T-cell (primary cell): Measurements from ENCODE around the gene SIM2. TPM values are rescaled to one million over a fixed set of nuclear protein-coding genes. Genes with fewer than 3 reads are reported as not detected.
A peak's percentile ranks its signal among the peaks of the same experiment; 100 is the strongest.

Experiments
- ATAC-seq, 4 experiments: fragments of 200-7000 bp in 3 of 4; fragments of 150-1000 bp in 1 of 4; cut with Tn5 transposase; replicated peaks in 1 of 4; 1 replicate in 3 of 4; 2 replicates in 1 of 4; pipeline ENCODE4 v1.10.0; 2021; ENCODE audit warnings: moderate library complexity in 3 of 4, mild to moderate bottlenecking in 2 of 4, moderate number of reproducible peaks in 1 of 4
- CTCF ChIA-PET, 2 donors: fragments of 300-600 bp; sonication (Branson Sonifier 250); formaldehyde crosslinking; loops; one replicate each; lab custom pipeline; 2022; ENCODE audit warnings: antibody characterized with exemption in 2 of 2; lab: Charles Lee
- POLR2A ChIA-PET, 2 donors: fragments of 300-600 bp; sonication (Branson Sonifier 250); formaldehyde crosslinking; loops; one replicate each; lab custom pipeline; 2022; ENCODE audit warnings: antibody characterized with exemption in 2 of 2; lab: Charles Lee
- DNase-seq, 35 experiments: peaks; one replicate each; pipeline versions ENCODE4 v3.0.0 to v3.0.0-alpha.2; 2013 to 2023
- H3K27ac ChIP-seq: one replicate; pipeline ENCODE4 v1.5.1; 2013; ENCODE audit warnings: low read length
- H3K27me3 ChIP-seq, 2 experiments: replicated peaks in 1 of 2; 1 replicate in 1 of 2; 2 replicates in 1 of 2; pipeline versions ENCODE4 v1.6.1 to v1.7.0; 2013; ENCODE audit warnings: low read length in 1 of 2, mixed read lengths in 1 of 2; ENCODE audit not compliant: control insufficient read depth in 2 of 2, insufficient read depth in 2 of 2; ENCODE audit errors: extremely low read depth in 1 of 2
- H3K36me3 ChIP-seq, 2 donors: 1 replicate in 1 of 2; 2 replicates in 1 of 2; pipeline versions ENCODE4 v1.6.1 to v1.7.0; 2013; ENCODE audit warnings: low read length in 1 of 2; ENCODE audit not compliant: control insufficient read depth in 2 of 2, insufficient read depth in 1 of 2; ENCODE audit errors: extremely low read depth in 1 of 2
- H3K4me1 ChIP-seq, 2 experiments: 1 replicate in 1 of 2; 2 replicates in 1 of 2; pipeline versions ENCODE4 v1.6.1 to v1.7.0; 2013; ENCODE audit warnings: low read length in 2 of 2, mixed read lengths in 1 of 2; ENCODE audit not compliant: insufficient read depth in 2 of 2, control insufficient read depth in 1 of 2; ENCODE audit errors: extremely low read depth in 1 of 2
- H3K4me3 ChIP-seq, 2 donors: 1 replicate in 1 of 2; 2 replicates in 1 of 2; pipeline versions ENCODE4 v1.5.1 to v1.7.0; 2013; ENCODE audit warnings: mild to moderate bottlenecking in 2 of 2, low read length in 1 of 2, moderate library complexity in 1 of 2; ENCODE audit not compliant: control insufficient read depth in 1 of 2; ENCODE audit errors: extremely low read depth in 1 of 2
- H3K9me3 ChIP-seq: 2 replicates; pipeline ENCODE4 v1.7.0; 2013
- H3K27ac Mint-ChIP-seq, 2 donors: one replicate each; pipeline ENCODE4 v1.8.0; 2020 to 2021; ENCODE audit warnings: mild to moderate bottlenecking in 2 of 2, mixed read lengths in 2 of 2
- H3K27me3 Mint-ChIP-seq, 2 donors: one replicate each; pipeline ENCODE4 v1.8.0; 2021 to 2022; ENCODE audit warnings: mixed read lengths in 2 of 2
- H3K36me3 Mint-ChIP-seq: one replicate; pipeline ENCODE4 v1.8.0; 2021; ENCODE audit warnings: mixed read lengths
- H3K4me1 Mint-ChIP-seq, 3 donors: one replicate each; pipeline ENCODE4 v1.8.0; 2020 to 2022; ENCODE audit warnings: mixed read lengths in 3 of 3, mild to moderate bottlenecking in 1 of 3
- H3K4me3 Mint-ChIP-seq, 3 donors: one replicate each; pipeline ENCODE4 v1.8.0; 2020 to 2022; ENCODE audit warnings: mild to moderate bottlenecking in 3 of 3, mixed read lengths in 3 of 3, moderate library complexity in 3 of 3
- H3K9me3 Mint-ChIP-seq, 3 donors: one replicate each; pipeline ENCODE4 v1.8.0; 2020 to 2022; ENCODE audit warnings: mixed read lengths in 3 of 3
- WGBS: methylation state at CpG from one replicate; pipeline ENCODE4 v1.1.5; 2013; ENCODE audit warnings: missing lambda C conversion rate; ENCODE audit not compliant: insufficient coverage; 5-methylcytosine and 5-hydroxymethylcytosine counted together
- total RNA-seq, 35 experiments: library from RNA in 6 of 35; stranded (reverse) in 6 of 35; fragments of 120-200 nt in 1 of 35; gene quantifications; one replicate each; pipeline versions ENCODE4 v1.2.1 to v1.2.4 and lab custom pipeline; 2013 to 2026

The SIM2 gene
- total RNA-seq, 5 donors from 2014 or later (not counting 1 experiment from before 2014, with no cell fraction given) = 0.10 to 0.16 (median 0.12) TPM; not detected in 2

DNA sequence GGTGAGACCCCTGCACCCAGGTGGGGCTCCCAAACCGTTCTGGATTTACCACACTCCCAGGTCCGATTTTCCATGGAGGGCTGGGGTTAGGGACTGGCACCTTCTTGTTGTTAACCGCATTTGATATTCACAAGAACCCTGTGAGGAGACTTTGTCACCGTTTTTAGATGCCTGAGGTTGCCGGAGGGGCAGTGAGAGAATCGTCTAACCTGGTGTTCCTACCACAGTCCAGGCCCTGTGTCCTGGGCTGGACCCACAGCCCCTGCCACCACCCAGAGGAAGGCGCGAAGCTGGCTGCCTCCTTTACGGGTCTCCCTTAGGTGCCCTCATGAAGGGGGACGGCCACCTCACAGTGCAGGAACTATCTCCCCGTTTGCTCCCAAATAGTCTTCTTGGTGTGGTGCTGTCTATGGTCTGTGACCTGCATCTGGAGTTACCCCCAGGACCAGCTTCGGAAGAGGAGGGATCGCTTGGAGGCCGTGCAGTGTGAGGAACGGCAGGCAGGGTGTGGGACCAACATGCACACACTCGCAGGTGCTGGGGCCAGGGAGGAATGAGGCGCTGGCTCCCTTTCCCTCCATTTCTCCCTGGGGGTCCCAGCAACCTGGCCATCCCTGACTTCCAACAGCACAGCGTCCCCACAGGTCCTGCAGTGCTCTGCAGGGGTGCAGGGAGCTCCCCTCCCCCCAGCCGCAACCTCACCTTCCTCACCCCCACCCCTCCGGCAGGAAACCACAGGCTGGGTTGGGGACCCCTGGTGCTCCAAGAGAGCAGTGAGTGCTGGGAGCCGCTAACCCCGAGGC lies 7.0 kb downstream of the SIM2 start:
- H3K4me3 ChIP-seq = peak overlapping the region in 1 of 2 donors; percentile 44
- H3K4me3 Mint-ChIP-seq = peak overlapping the region in 1 of 3 donors; percentile 77
- H3K9me3 ChIP-seq = no peaks in the 10 kb centered on the region
- WGBS = 11% methylated on average over 10 of the region's 22 CpGs
- H3K27me3 Mint-ChIP-seq = peaks cover 68 to 80% of the 10 kb centered on the region in 2 donors
- ChIA-PET CTCF (no interaction called here), POLR2A (no interaction called here)
- DNase-seq = peak in 2 of 35 experiments; percentile 12 to 13
- H3K9me3 Mint-ChIP-seq = no peaks in the 10 kb centered on the region
- peaks cover 27 to 97% of the 10 kb centered on the region in 2 experiments for H3K27me3 ChIP-seq
- no peaks in the 10 kb centered on the region for H3K36me3 ChIP-seq
- peaks cover 37 to 53% (median 53%) of the 10 kb centered on the region in 3 donors for H3K4me1 Mint-ChIP-seq
- ATAC-seq = peak in 1 of 4 experiments; percentile 57
- peak overlapping the region in 1 of 2 donors; percentile 43 for H3K27ac Mint-ChIP-seq
- H3K27ac ChIP-seq = no peak overlapping the region
- H3K4me1 ChIP-seq = peaks cover 7 to 71% of the 10 kb centered on the region in 2 experiments
- H3K36me3 Mint-ChIP-seq = no peaks in the 10 kb centered on the region

DNA sequence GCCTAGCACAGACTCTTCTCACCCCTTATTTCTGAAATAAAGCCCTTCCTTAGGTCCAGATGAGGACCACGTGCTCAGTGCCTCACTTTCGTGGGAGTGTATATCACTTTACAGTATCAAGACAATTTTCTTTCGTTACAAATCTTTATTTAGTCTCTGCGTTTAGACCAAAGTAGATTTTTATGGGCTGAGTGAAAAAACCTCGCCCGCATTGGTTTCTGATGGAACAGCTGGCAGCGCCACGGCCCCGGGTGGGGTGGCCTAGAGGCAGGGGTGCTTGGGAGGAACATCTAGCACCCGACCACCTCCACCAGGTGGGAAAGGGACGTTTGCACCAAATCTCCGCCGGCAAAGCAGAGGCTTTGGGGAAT lies 7.6 kb downstream of the SIM2 start:
- DNase-seq (no peak), ATAC-seq (no peak)
- H3K4me3 ChIP-seq = peak overlapping the region in 1 of 2 donors; percentile 44
- H3K27me3 ChIP-seq = peaks cover 30 to 92% of the 10 kb centered on the region in 2 experiments
- CTCF ChIA-PET = no interaction called here
- H3K36me3 ChIP-seq = no peaks in the 10 kb centered on the region
- H3K27ac ChIP-seq = no peak overlapping the region
- Mint-ChIP-seq H3K36me3 (no peaks in the 10 kb centered on the region), H3K9me3 (no peaks in the 10 kb centered on the region), H3K27ac (no peak overlapping the region), H3K4me3 (peak overlapping the region in 2 of 3 donors; percentile 29 to 77), H3K4me1 (peaks cover 37 to 53% (median 52%) of the 10 kb centered on the region in 3 donors), H3K27me3 (peaks cover 72 to 82% of the 10 kb centered on the region in 2 donors)
- WGBS = no CpG with 5 or more reads among the region's 13 CpGs
- H3K4me1 ChIP-seq = peaks cover 4 to 67% of the 10 kb centered on the region in 2 experiments
- POLR2A ChIA-PET = no interaction called here
- H3K9me3 ChIP-seq = no peaks in the 10 kb centered on the region

GRCh38 chr21:36706951-36707762 lies 8.2 kb downstream of the SIM2 start:
- Histone ChIP-seq H3K27ac (no peak overlapping the region), H3K9me3 (no peaks in the 10 kb centered on the region), H3K4me1 (peaks cover 4 to 63% of the 10 kb centered on the region in 2 experiments), H3K36me3 (no peaks in the 10 kb centered on the region), H3K4me3 (peak overlapping the region in 1 of 2 donors; percentile 44), H3K27me3 (peaks cover 27 to 85% of the 10 kb centered on the region in 2 experiments)
- Mint-ChIP-seq H3K9me3 (no peaks in the 10 kb centered on the region), H3K4me1 (peaks cover 37 to 48% (median 48%) of the 10 kb centered on the region in 3 donors), H3K27ac (no peak overlapping the region), H3K27me3 (peaks cover 71 to 80% of the 10 kb centered on the region in 2 donors), H3K36me3 (no peaks in the 10 kb centered on the region), H3K4me3 (peak overlapping the region in 2 of 3 donors; percentile 29 to 77)
- ATAC-seq (no peak), DNase-seq (no peak)
- CTCF ChIA-PET = no interaction called here
- POLR2A ChIA-PET = no interaction called here
- 14% methylated on average over 22 of the region's 32 CpGs for WGBS

- ATAC-seq (no peak), DNase-seq (no peak)
- no peaks in the 10 kb centered on the region for H3K36me3 ChIP-seq
- CTCF ChIA-PET = no interaction called here
- H3K4me1 Mint-ChIP-seq = peaks cover 37 to 48% (median 43%) of the 10 kb centered on the region in 3 donors
- POLR2A ChIA-PET = interaction anchor here in 1 of 2 donors (0.6 kb wide), 1 partner anchor 9 kb away, joined by 5 read pairs; no protein-coding TSS in a partner anchor
- H3K9me3 ChIP-seq = no peaks in the 10 kb centered on the region
- no peaks in the 10 kb centered on the region for H3K9me3 Mint-ChIP-seq
- H3K27ac Mint-ChIP-seq = no peak overlapping the region
- peaks cover 4 to 63% of the 10 kb centered on the region in 2 experiments for H3K4me1 ChIP-seq
- H3K4me3 ChIP-seq = no peak overlapping the region
- no peak overlapping the region for H3K27ac ChIP-seq
- H3K36me3 Mint-ChIP-seq = no peaks in the 10 kb centered on the region
- peaks cover 71 to 79% of the 10 kb centered on the region in 2 donors for H3K27me3 Mint-ChIP-seq
- peaks cover 26 to 79% of the 10 kb centered on the region in 2 experiments for H3K27me3 ChIP-seq
- WGBS = 7% methylated on average over 52 of the region's 53 CpGs
- H3K4me3 Mint-ChIP-seq = peak overlapping the region in 1 of 3 donors; percentile 77
Measured at GRCh38 chr21:36707763-36708285, 8.9 kb downstream of the SIM2 start.

- peaks cover 20 to 75% of the 10 kb centered on the region in 2 experiments for H3K27me3 ChIP-seq
- H3K27ac ChIP-seq = no peak overlapping the region
- DNase-seq (no peak), ATAC-seq (no peak)
- no peaks in the 10 kb centered on the region for H3K9me3 ChIP-seq
- peaks cover 37 to 46% (median 42%) of the 10 kb centered on the region in 3 donors for H3K4me1 Mint-ChIP-seq
- CTCF ChIA-PET = no interaction called here
- H3K4me1 ChIP-seq = peaks cover 4 to 63% of the 10 kb centered on the region in 2 experiments
- H3K36me3 ChIP-seq = no peaks in the 10 kb centered on the region
- H3K36me3 Mint-ChIP-seq = no peaks in the 10 kb centered on the region
- H3K9me3 Mint-ChIP-seq = no peaks in the 10 kb centered on the region
- WGBS = 10% methylated on average over 29 of the region's 44 CpGs
- H3K27ac Mint-ChIP-seq = no peak overlapping the region
- H3K4me3 ChIP-seq = peak overlapping the region in 1 of 2 donors; percentile 41
- peaks cover 70 to 78% of the 10 kb centered on the region in 2 donors for H3K27me3 Mint-ChIP-seq
- POLR2A ChIA-PET = interaction anchor here in 1 of 2 donors (0.6 kb wide), 1 partner anchor 8 kb away, joined by 5 read pairs; no protein-coding TSS in a partner anchor
- H3K4me3 Mint-ChIP-seq = peak overlapping the region in 2 of 3 donors; percentile 9 to 77
Measured at GRCh38 chr21:36708286-36709029, 9.5 kb downstream of the SIM2 start.
